HCT116 (cell line): ENCODE data around the gene CTTNBP2. TPM values are rescaled to one million over a fixed set of nuclear protein-coding genes. Genes with fewer than 3 reads are reported as not detected.

Source experiments
- ATAC-seq: fragments of 200-7000 bp; cut with Tn5 transposase; 2 replicates; pipeline ENCODE4 v1.9.1; 2020; ENCODE audit warnings: mild to moderate bottlenecking, moderate library complexity
- BruUV-seq: library from RNA; stranded (reverse); fragments of 400-500 nt; replicated peaks from 2 replicates; lab custom pipeline; 2021; lab: Mats Ljungman, UMichigan
- CTCF ChIA-PET: fragments of 300-600 bp; sonication (Branson Sonifier 250); formaldehyde crosslinking; loops from one replicate; lab custom pipeline; 2021; ENCODE audit warnings: antibody characterized with exemption; lab: Charles Lee
- POLR2A ChIA-PET: fragments of 300-600, 350-600 bp; sonication (Branson Sonifier 250); formaldehyde crosslinking; loops from one replicate; lab custom pipeline; 2021; ENCODE audit warnings: antibody characterized with exemption; lab: Charles Lee
- RAD21 ChIA-PET, 2 experiments: fragments of 300-600 bp; sonication (Branson Sonifier 250); formaldehyde crosslinking; loops; one replicate each; lab custom pipeline; 2023; ENCODE audit warnings: low total read pairs in 2 of 2; ENCODE audit not compliant: uncharacterized antibody in 2 of 2, unreplicated experiment in 2 of 2, low non-redundant PET in 1 of 2; lab: Charles Lee
- DNase-seq: peaks from one replicate; pipeline ENCODE4 v3.0.0-alpha.2; 2010; ENCODE audit warnings: low read depth, low spot score
- H2AFZ ChIP-seq: fragments of 200-600 bp; shearing (Covaris generic), sonication (generic); 2 replicates; pipeline ENCODE4 v1.6.1; 2017; ENCODE audit warnings: low read depth, mixed run types, mixed read lengths, antibody characterized with exemption, low read length; ENCODE audit not compliant: poor library complexity, severe bottlenecking
- H3K27ac ChIP-seq: 2 replicates; pipeline ENCODE4 v1.5.1; 2012; ENCODE audit warnings: low read depth, low read length
- H3K27me3 ChIP-seq: fragments of 200-600 bp; sonication (generic); 2 replicates; pipeline ENCODE4 v1.6.1; 2016; ENCODE audit warnings: mixed run types, low read length, mixed read lengths; ENCODE audit not compliant: insufficient read depth
- H3K36me3 ChIP-seq, 2 experiments: fragments of 200-500 bp in 1 of 2; fragments of 200-600 bp in 1 of 2; sonication (Bioruptor generic) in 1 of 2; sonication (generic) in 1 of 2; 2 replicates each; pipeline versions ENCODE4 v1.5.1 to v1.6.1; 2014 to 2016; ENCODE audit warnings: low read length in 2 of 2, inconsistent platforms in 1 of 2, mixed read lengths in 1 of 2, mixed run types in 1 of 2; ENCODE audit not compliant: insufficient read depth in 2 of 2, control insufficient read depth in 1 of 2
- H3K4me1 ChIP-seq, 2 experiments: fragments of 200-600 bp in 1 of 2; sonication (generic) in 1 of 2; 2 replicates each; pipeline versions ENCODE4 v1.5.1 to v1.6.1; 2012 to 2017; ENCODE audit warnings: low read length in 2 of 2, inconsistent platforms in 1 of 2, mild to moderate bottlenecking in 1 of 2, mixed read lengths in 1 of 2, mixed run types in 1 of 2, moderate library complexity in 1 of 2; ENCODE audit not compliant: insufficient read depth in 2 of 2, control insufficient read depth in 1 of 2
- H3K4me2 ChIP-seq: fragments of 200-600 bp; sonication (generic); 2 replicates; pipeline ENCODE4 v1.6.1; 2017; ENCODE audit warnings: mixed run types, low read length, mixed read lengths
- H3K4me3 ChIP-seq, 2 experiments: fragments of 200-600 bp in 1 of 2; sonication (generic) in 1 of 2; replicated peaks in 1 of 2; 2 replicates each; pipeline ENCODE4 v1.5.1; 2011 to 2016; ENCODE audit warnings: low read length in 2 of 2, control low read depth in 1 of 2, low read depth in 1 of 2, mild to moderate bottlenecking in 1 of 2, mixed read lengths in 1 of 2, mixed run types in 1 of 2
- H3K79me2 ChIP-seq: fragments of 200-600 bp; sonication (generic); 2 replicates; pipeline ENCODE4 v1.6.1; 2017; ENCODE audit warnings: mild to moderate bottlenecking, mixed run types, low read length, moderate library complexity, mixed read lengths; ENCODE audit not compliant: insufficient read depth
- H3K9ac ChIP-seq: fragments of 200-600 bp; sonication (generic); 2 replicates; pipeline ENCODE4 v1.6.1; 2016; ENCODE audit warnings: low read length, mixed read lengths
- H3K9me2 ChIP-seq: fragments of 200-600 bp; sonication (generic), shearing (Covaris generic); 2 replicates; pipeline ENCODE4 v1.6.1; 2017; ENCODE audit warnings: mixed run types, mild to moderate bottlenecking, moderate library complexity; ENCODE audit not compliant: insufficient read depth
- H3K9me3 ChIP-seq, 2 experiments: fragments of 200-500 bp in 1 of 2; fragments of 200-600 bp in 1 of 2; sonication (Bioruptor generic) in 1 of 2; sonication (generic) in 1 of 2; 2 replicates each; pipeline ENCODE4 v1.6.1; 2014 to 2017; ENCODE audit warnings: low read length in 2 of 2, mixed read lengths in 2 of 2, inconsistent platforms in 1 of 2, low read depth in 1 of 2, mild to moderate bottlenecking in 1 of 2, mixed run types in 1 of 2, moderate library complexity in 1 of 2; ENCODE audit not compliant: control insufficient read depth in 1 of 2, insufficient read depth in 1 of 2
- H4K20me1 ChIP-seq: fragments of 200-600 bp; sonication (generic), shearing (Covaris generic); 2 replicates; pipeline ENCODE4 v1.6.1; 2017; ENCODE audit warnings: mixed run types, mild to moderate bottlenecking, moderate library complexity; ENCODE audit not compliant: insufficient read depth
- CBX3 ChIP-seq: IDR thresholded peaks from 2 replicates; pipeline ENCODE4 v1.6.1; 2012; ENCODE audit warnings: low read depth
- EGR1 ChIP-seq: IDR thresholded peaks from 2 replicates; pipeline ENCODE4 v1.6.1; 2012; ENCODE audit warnings: low read depth
- ELF1 ChIP-seq: IDR thresholded peaks from 2 replicates; pipeline ENCODE4 v1.6.1; 2012; ENCODE audit warnings: low read depth, borderline replicate concordance
- EZH2phosphoT487 ChIP-seq: fragments of 200-600 bp; IDR thresholded peaks from 2 replicates; pipeline ENCODE4 v1.6.1; 2018; ENCODE audit warnings: antibody characterized with exemption, borderline replicate concordance
- POLR2A ChIP-seq: IDR thresholded peaks from 2 replicates; pipeline ENCODE4 v1.7.0; 2011; ENCODE audit warnings: borderline replicate concordance; ENCODE audit not compliant: insufficient read depth, insufficient read length; ENCODE audit errors: extremely low read depth
- SRF ChIP-seq: IDR thresholded peaks from 2 replicates; pipeline ENCODE4 v1.6.1; 2012; ENCODE audit warnings: low read depth
- YY1 ChIP-seq: IDR thresholded peaks from 2 replicates; pipeline ENCODE4 v1.6.1; 2011; ENCODE audit warnings: low read length, low read depth, moderate library complexity, mild to moderate bottlenecking; ENCODE audit not compliant: insufficient replicate concordance; ENCODE audit errors: extremely low read depth
- intact Hi-C: fragments of 100-400 bp; cut with micrococcal nuclease; formaldehyde crosslinking; loops from 2 replicates; pipeline ENCODE4 v1.10.0; 2022
- total RNA-seq: library from RNA; stranded (reverse); gene quantifications from one replicate; pipeline ENCODE4 v1.2.1, GENCODE V29; 2021; ENCODE audit not compliant: unreplicated experiment
- TF ChIP-seq, protein P1 (sequence below): IDR thresholded peaks from 2 replicates; pipeline ENCODE4 v1.6.1; 2011; ENCODE audit warnings: mild to moderate bottlenecking, low read length, moderate library complexity; ENCODE audit not compliant: insufficient replicate concordance; ENCODE audit errors: extremely low read depth
- TF ChIP-seq, protein P2 (sequence below): IDR thresholded peaks from 2 replicates; pipeline ENCODE4 v1.6.1; 2012; ENCODE audit warnings: low read depth

The CTTNBP2 gene
- total RNA-seq, 1 experiment from 2014 or later = 5.4 TPM

DNA sequence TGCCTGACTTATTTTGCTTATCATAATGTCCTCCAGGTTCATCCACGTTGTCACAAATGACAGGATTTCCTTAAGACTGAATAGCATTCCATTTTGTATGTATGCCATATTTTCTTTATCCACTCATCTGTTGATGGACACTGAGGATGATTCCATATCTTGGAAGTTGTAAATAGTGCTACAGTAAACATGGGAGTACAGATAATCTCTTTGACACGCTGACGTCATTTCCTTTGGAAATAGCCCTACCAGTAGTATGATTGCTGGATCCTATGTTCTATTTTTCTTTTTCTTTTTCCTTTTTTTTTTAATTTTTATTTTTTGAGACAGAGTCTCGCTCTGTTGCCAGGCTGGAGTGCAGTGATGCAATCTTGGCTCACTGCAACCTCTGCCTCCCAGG, 167.6 kb downstream of the CTTNBP2 start:
- no peak for DNase-seq
- ChIA-PET CTCF (no interaction called here), POLR2A (no interaction called here), RAD21 (no interaction called here)
- H3K4me1 ChIP-seq = no peaks in the 10 kb centered on the region
- no peak overlapping the region for H3K4me3 ChIP-seq
- no peaks in the 10 kb centered on the region for H3K27me3 ChIP-seq
- no peaks in the 10 kb centered on the region for H3K9me3 ChIP-seq
- no peaks in the 10 kb centered on the region for H4K20me1 ChIP-seq
- no peaks in the 10 kb centered on the region for H3K36me3 ChIP-seq
- TF ChIP-seq, protein P1, sequence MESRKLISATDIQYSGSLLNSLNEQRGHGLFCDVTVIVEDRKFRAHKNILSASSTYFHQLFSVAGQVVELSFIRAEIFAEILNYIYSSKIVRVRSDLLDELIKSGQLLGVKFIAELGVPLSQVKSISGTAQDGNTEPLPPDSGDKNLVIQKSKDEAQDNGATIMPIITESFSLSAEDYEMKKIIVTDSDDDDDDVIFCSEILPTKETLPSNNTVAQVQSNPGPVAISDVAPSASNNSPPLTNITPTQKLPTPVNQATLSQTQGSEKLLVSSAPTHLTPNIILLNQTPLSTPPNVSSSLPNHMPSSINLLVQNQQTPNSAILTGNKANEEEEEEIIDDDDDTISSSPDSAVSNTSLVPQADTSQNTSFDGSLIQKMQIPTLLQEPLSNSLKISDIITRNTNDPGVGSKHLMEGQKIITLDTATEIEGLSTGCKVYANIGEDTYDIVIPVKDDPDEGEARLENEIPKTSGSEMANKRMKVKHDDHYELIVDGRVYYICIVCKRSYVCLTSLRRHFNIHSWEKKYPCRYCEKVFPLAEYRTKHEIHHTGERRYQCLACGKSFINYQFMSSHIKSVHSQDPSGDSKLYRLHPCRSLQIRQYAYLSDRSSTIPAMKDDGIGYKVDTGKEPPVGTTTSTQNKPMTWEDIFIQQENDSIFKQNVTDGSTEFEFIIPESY = no peak
- no peak for TF ChIP-seq YY1
- no peak for TF ChIP-seq EZH2phosphoT487
- TF ChIP-seq, protein P2, sequence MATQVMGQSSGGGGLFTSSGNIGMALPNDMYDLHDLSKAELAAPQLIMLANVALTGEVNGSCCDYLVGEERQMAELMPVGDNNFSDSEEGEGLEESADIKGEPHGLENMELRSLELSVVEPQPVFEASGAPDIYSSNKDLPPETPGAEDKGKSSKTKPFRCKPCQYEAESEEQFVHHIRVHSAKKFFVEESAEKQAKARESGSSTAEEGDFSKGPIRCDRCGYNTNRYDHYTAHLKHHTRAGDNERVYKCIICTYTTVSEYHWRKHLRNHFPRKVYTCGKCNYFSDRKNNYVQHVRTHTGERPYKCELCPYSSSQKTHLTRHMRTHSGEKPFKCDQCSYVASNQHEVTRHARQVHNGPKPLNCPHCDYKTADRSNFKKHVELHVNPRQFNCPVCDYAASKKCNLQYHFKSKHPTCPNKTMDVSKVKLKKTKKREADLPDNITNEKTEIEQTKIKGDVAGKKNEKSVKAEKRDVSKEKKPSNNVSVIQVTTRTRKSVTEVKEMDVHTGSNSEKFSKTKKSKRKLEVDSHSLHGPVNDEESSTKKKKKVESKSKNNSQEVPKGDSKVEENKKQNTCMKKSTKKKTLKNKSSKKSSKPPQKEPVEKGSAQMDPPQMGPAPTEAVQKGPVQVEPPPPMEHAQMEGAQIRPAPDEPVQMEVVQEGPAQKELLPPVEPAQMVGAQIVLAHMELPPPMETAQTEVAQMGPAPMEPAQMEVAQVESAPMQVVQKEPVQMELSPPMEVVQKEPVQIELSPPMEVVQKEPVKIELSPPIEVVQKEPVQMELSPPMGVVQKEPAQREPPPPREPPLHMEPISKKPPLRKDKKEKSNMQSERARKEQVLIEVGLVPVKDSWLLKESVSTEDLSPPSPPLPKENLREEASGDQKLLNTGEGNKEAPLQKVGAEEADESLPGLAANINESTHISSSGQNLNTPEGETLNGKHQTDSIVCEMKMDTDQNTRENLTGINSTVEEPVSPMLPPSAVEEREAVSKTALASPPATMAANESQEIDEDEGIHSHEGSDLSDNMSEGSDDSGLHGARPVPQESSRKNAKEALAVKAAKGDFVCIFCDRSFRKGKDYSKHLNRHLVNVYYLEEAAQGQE = no peak
- no peak for TF ChIP-seq ELF1
- TF ChIP-seq EGR1 = no peak
- TF ChIP-seq SRF = no peak
- TF ChIP-seq CBX3 = no peak
- TF ChIP-seq POLR2A = no peak
- H3K79me2 ChIP-seq = no peaks in the 10 kb centered on the region
- H3K9me2 ChIP-seq = 0 out of 2 replicates have a peak, but pooled peaks cover 3% of the 10 kb centered on the region
- no peak overlapping the region for H2AFZ ChIP-seq
- no peak overlapping the region for H3K9ac ChIP-seq
- no TSS peak for BruUV-seq
- H3K4me2 ChIP-seq = no peak overlapping the region
- intact Hi-C loops = no loop called here
- ATAC-seq = no peak
- no peak overlapping the region for H3K27ac ChIP-seq
